Mesodermal cell (in vitro differentiated cells): Measurements from ENCODE around the gene BDH1.

ENCODE experiments used
- H3K27ac ChIP-seq: 2 replicates; pipeline ENCODE4 v1.7.0; 2013; ENCODE audit warnings: mild to moderate bottlenecking, low read depth, low read length, moderate library complexity; ENCODE audit not compliant: severe bottlenecking
- H3K36me3 ChIP-seq: 2 replicates; pipeline ENCODE4 v1.7.1; 2013; ENCODE audit warnings: mild to moderate bottlenecking, low read length, moderate library complexity; ENCODE audit not compliant: control insufficient read depth, insufficient read depth
- H3K4me1 ChIP-seq: one replicate; pipeline ENCODE4 v1.7.1; 2013; ENCODE audit warnings: mild to moderate bottlenecking, low read length; ENCODE audit not compliant: insufficient read depth, control insufficient read depth, poor library complexity, severe bottlenecking
- H3K4me3 ChIP-seq: 2 replicates; pipeline ENCODE4 v1.7.0; 2013; ENCODE audit warnings: low read length, control low read depth, mild to moderate bottlenecking; ENCODE audit not compliant: insufficient read depth, poor library complexity, severe bottlenecking; ENCODE audit errors: extremely low read depth
- H3K9me3 ChIP-seq: 2 replicates; pipeline ENCODE4 v1.7.1; 2013; ENCODE audit warnings: mild to moderate bottlenecking, low read length, moderate library complexity; ENCODE audit not compliant: control insufficient read depth
- WGBS, 2 experiments: methylation state at CpG; one replicate each; pipeline ENCODE4 v1.1.5; 2013; ENCODE audit warnings: missing lambda C conversion rate in 2 of 2; ENCODE audit not compliant: insufficient coverage in 2 of 2; 5-methylcytosine and 5-hydroxymethylcytosine counted together

The BDH1 gene

DNA sequence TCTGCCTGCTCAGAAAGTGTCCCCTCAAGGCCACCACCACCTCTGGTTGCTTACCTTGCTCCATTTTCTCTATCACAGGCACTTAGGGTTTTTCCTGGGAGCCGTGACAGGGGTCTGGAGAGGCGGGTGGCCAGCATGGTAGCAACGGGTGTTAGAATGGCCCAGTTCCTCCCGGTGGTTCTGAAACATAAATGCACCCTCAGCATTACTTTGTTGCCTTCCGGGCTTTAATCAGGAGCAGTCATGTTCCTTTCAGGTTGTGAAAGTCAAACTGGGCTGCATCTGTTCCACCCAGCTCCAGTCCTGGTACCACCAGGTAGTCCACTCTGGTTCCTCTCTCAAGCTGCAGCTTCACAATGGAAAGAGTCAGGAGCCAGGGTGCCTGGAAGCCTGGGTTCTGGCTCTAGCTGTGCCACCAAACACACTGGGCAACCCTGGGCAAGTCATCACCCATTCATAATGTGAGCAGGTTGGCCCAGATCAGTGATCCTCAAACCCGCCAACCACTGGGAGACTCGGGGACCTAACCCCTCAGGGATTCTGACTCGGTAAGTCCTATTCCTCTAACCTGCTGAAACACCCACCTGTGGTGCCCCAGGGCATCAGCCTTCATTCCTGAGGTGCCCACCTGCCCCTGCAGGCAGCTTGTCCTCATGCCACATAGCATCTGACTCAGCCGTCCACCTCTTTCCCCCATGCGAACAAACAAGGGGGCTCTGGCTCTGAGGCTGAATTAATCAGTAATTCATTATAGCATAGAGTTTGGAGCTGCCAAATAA, 9.3 kb downstream of the BDH1 start:
- Histone ChIP-seq H3K4me3 (no peak overlapping the region), H3K9me3 (no peaks in the 10 kb centered on the region), H3K27ac (no peak overlapping the region), H3K4me1 (no peaks in the 10 kb centered on the region), H3K36me3 (no peaks in the 10 kb centered on the region)
- WGBS, 2 experiments = 80 to 98% methylated on average over 7 to 10 of the region's 10 CpGs

DNA sequence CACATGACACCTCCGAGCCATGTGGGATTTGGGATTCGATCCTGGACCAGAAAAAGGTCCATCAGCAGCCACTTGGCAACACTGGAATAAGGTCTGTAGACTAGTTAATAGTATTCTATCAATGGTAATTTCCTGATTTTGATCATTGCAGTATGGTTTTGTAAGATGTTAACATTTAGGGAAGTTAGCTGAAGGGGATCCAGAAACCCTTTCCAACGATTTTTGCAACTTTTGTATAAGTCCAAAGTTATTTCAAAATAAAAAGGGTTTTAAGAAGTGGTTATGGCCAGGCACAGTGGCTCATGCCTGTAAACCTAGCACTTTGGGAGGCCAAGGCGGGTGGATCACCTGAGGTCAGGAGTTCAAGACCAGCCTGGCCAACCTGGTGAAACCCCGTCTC, 10.2 kb downstream of the BDH1 start:
- no peaks in the 10 kb centered on the region for H3K36me3 ChIP-seq
- 88 to 92% methylated on average over 3 to 4 of the region's 5 CpGs for WGBS, 2 experiments

DNA sequence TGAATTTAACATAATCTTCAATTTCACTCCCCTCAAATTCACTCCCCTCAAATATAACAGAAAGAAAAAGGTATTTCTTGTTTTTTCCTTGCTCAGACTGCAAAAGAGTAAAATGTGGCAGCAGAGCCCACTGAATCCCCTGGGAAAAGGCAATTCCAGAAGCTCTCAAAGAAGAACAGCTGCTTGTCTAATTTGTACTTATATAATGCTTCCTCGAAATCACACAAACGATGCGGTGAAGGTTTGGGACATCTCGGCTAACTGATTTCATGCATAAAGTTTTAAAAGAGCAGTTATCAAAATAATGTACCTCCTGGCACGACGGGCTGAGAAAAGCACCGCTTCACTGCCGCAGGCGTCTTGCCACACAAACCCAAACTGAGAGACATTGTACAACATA, 10.7 kb downstream of the BDH1 start:
- WGBS, 2 experiments = 87 to 92% methylated on average over 5 to 9 of the region's 9 CpGs
- no peak overlapping the region for H3K4me3 ChIP-seq
- H3K36me3 ChIP-seq = no peaks in the 10 kb centered on the region
- H3K27ac ChIP-seq = no peak overlapping the region
- no peaks in the 10 kb centered on the region for H3K9me3 ChIP-seq
- no peaks in the 10 kb centered on the region for H3K4me1 ChIP-seq

More for the DNA sequence above, 10.2 kb downstream of the BDH1 start:
- H3K4me1 ChIP-seq = no peaks in the 10 kb centered on the region
- no peaks in the 10 kb centered on the region for H3K9me3 ChIP-seq
- no peak overlapping the region for H3K27ac ChIP-seq
- no peak overlapping the region for H3K4me3 ChIP-seq

DNA sequence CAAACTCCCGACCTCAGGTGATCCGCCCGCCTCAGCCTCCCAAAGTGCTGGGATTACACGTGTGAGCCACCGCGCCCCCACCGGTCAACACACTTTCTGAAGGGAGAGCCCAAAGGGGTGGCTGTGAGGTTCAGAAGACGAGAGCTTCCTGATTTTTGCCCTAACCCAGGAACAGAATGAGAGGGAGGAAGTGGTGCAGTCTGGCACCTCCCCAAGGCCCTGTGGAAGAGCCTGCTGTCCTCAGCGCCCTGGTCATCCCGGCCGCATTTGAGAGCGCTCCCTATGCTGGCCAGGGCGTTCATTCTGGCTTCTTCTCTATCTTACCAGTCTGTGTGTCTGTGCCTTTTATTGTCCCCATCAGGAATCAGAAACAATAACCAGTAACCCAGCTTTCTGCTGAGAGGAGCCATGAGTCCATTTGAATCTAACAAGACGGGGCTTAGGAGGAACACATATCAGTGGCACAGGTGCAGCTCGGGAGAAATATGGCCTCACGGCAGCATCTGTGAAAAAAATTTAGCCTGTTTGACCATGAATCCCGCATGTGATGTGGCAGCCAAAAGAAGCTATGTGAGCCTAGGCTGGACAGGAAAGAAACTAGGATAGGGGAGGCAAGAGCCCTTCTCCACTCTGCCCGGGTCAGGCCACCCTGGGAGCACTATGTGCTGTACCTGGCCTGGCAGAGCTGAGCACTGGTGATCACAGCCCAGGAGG, 12.9 kb downstream of the BDH1 start:
- H3K9me3 ChIP-seq = no peaks in the 10 kb centered on the region
- no peak overlapping the region for H3K27ac ChIP-seq
- H3K4me3 ChIP-seq = no peak overlapping the region
- 93 to 94% methylated on average over 17 to 18 of the region's 18 CpGs for WGBS, 2 experiments
- no peaks in the 10 kb centered on the region for H3K36me3 ChIP-seq
- no peaks in the 10 kb centered on the region for H3K4me1 ChIP-seq

- Histone ChIP-seq H3K9me3 (no peaks in the 10 kb centered on the region), H3K27ac (no peak overlapping the region), H3K4me3 (no peak overlapping the region), H3K4me1 (no peaks in the 10 kb centered on the region), H3K36me3 (no peaks in the 10 kb centered on the region)
- WGBS, 2 experiments = 44 to 60% methylated on average over 10 to 12 of the region's 13 CpGs
These were observed 13.8 kb downstream of the BDH1 start for GRCh38 chr3:197541756-197542539.

DNA sequence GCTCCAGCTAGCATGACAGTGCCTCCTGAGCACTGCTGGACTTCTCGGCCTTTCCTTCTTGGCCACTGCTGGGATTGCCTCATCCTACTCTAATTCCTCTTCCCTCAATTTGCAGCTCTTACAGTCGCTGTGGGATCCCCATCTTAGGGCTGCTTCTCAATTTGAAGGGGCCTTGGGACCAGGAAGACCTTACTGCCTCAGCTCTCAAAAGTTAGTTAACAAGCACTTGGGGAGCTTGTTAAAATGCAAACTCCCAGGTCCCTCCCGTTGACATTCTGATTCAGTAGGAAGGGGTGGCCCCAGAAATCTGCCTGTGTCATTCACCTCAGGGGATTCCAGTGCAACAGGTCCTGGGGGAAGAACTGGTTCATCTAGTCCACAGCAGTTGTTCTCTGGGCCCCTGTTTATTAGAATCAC, 14.8 kb downstream of the BDH1 start:
- no peaks in the 10 kb centered on the region for H3K4me1 ChIP-seq
- WGBS, 2 experiments = 12 to 17% methylated on average over 3 of the region's 3 CpGs
- H3K36me3 ChIP-seq = no peaks in the 10 kb centered on the region
- H3K27ac ChIP-seq = no peak overlapping the region
- no peaks in the 10 kb centered on the region for H3K9me3 ChIP-seq
- no peak overlapping the region for H3K4me3 ChIP-seq

DNA sequence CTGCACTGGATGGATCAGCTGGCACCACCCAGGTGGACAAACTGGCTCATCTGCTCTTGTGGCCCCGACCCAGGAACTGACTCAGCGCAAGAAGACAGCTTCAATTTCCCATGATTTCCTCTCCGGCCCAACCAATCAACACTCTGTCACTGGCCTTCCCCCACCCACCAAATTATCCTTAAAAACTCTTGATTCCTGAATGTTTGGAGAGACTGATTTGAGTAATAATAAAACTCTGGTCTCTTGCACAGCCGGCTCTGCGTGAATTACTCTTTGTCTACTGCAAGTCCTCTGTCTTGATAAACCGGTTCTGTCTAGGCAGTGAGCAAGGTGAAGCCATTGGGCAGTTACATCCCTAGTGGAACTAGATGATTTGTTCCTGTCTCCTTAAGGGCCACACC, 16.1 kb downstream of the BDH1 start:
- H3K27ac ChIP-seq = no peak overlapping the region
- H3K4me1 ChIP-seq = no peaks in the 10 kb centered on the region
- H3K36me3 ChIP-seq = no peaks in the 10 kb centered on the region
- H3K9me3 ChIP-seq = no peaks in the 10 kb centered on the region
- 86 to 94% methylated on average over 3 to 5 of the region's 6 CpGs for WGBS, 2 experiments
- no peak overlapping the region for H3K4me3 ChIP-seq

GRCh38 chr3:197533927-197534725, 21.6 kb downstream of the BDH1 start:
- Histone ChIP-seq H3K36me3 (no peaks in the 10 kb centered on the region), H3K9me3 (no peaks in the 10 kb centered on the region), H3K27ac (no peak overlapping the region), H3K4me1 (no peaks in the 10 kb centered on the region), H3K4me3 (no peak overlapping the region)
- WGBS, 2 experiments = 78 to 87% methylated on average over 3 to 5 of the region's 6 CpGs

DNA sequence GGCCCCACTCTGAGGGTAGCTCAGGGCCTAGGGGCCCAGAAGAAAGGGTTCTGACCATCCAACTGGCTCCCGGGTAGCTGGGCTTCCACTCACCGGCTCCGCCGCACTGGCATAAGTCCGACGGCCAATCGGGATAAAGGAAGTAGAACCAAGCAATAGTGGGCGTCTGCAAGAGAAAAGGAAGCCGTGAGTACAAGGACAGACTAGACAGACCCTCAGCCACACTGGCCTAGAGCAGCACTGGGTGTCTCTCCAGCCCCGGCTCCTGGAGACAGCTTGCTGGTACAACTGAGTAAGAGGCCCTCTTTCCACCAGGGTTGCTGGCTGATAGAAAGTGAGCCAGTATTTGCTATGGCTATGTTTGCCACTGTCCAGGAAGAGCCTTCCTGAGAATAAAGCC, 22.4 kb downstream of the BDH1 start:
- 92 to 97% methylated on average over 5 to 10 of the region's 10 CpGs for WGBS, 2 experiments
- Histone ChIP-seq H3K36me3 (no peaks in the 10 kb centered on the region), H3K4me1 (no peaks in the 10 kb centered on the region), H3K4me3 (no peak overlapping the region), H3K9me3 (no peaks in the 10 kb centered on the region), H3K27ac (no peak overlapping the region)

- Histone ChIP-seq H3K36me3 (no peaks in the 10 kb centered on the region), H3K4me1 (no peaks in the 10 kb centered on the region)
- WGBS, 2 experiments = 85 to 100% methylated on average over 1 of the region's 3 CpGs
These were observed 23.4 kb downstream of the BDH1 start for GRCh38 chr3:197532388-197532787.

More at GRCh38 chr3:197532388-197532787, 23.4 kb downstream of the BDH1 start:
- H3K9me3 ChIP-seq = no peaks in the 10 kb centered on the region
- no peak overlapping the region for H3K27ac ChIP-seq
- no peak overlapping the region for H3K4me3 ChIP-seq
